CD4-positive, alpha-beta T cell treated with Interleukin-2 at 100 ng/mL for 4 hours (primary cell): ENCODE data around the gene CALHM3.

Experiments
- DNase-seq: peaks from one replicate; pipeline ENCODE4 v3.0.0-alpha.2; 2020; ENCODE audit warnings: low spot score

Gene CALHM3

GRCh38 chr10:103450201-103450695, 28.8 kb downstream of the CALHM3 start:
- no peak for DNase-seq

GRCh38 chr10:103449208-103450144, 29.6 kb downstream of the CALHM3 start:
- no peak for DNase-seq

- no peak for DNase-seq
Measured at GRCh38 chr10:103448746-103449145, 30.3 kb downstream of the CALHM3 start.

GRCh38 chr10:103447187-103447586, 31.9 kb downstream of the CALHM3 start:
- no peak for DNase-seq

GRCh38 chr10:103445767-103446567, 33.1 kb downstream of the CALHM3 start:
- DNase-seq = no peak

GRCh38 chr10:103445366-103445765, 33.7 kb downstream of the CALHM3 start:
- DNase-seq = no peak

GRCh38 chr10:103444478-103444877, 34.6 kb downstream of the CALHM3 start:
- no peak for DNase-seq

GRCh38 chr10:103443475-103444185, 35.4 kb downstream of the CALHM3 start:
- DNase-seq = no peak

GRCh38 chr10:103442031-103442461, 37.0 kb downstream of the CALHM3 start:
- DNase-seq = no peak

- DNase-seq = no peak
Measured at GRCh38 chr10:103441611-103442010, 37.4 kb downstream of the CALHM3 start.

GRCh38 chr10:103441206-103441605, 37.8 kb downstream of the CALHM3 start:
- DNase-seq = no peak

- no peak for DNase-seq
Measured at GRCh38 chr10:103440416-103440815, 38.6 kb downstream of the CALHM3 start.

GRCh38 chr10:103439776-103440175, 39.3 kb downstream of the CALHM3 start:
- DNase-seq = no peak

GRCh38 chr10:103433858-103434257, 45.2 kb downstream of the CALHM3 start:
- no peak for DNase-seq

- DNase-seq = no peak
Measured at GRCh38 chr10:103431902-103432301, 47.1 kb downstream of the CALHM3 start.

- peak; percentile 31 for DNase-seq
Measured at GRCh38 chr10:103429647-103430046, 49.4 kb downstream of the CALHM3 start.

GRCh38 chr10:103428989-103429643, 49.9 kb downstream of the CALHM3 start:
- peak; percentile 4 for DNase-seq

- no peak for DNase-seq
Measured at GRCh38 chr10:103427866-103428265, 51.2 kb downstream of the CALHM3 start.

- no peak for DNase-seq
Measured at GRCh38 chr10:103423748-103424147, 55.3 kb downstream of the CALHM3 start.
